ENCODE measurements around the gene ARMC5. TPM values are rescaled to one million over a fixed set of nuclear protein-coding genes. Genes with fewer than 3 reads are reported as not detected.

Gene ARMC5
- total and polyA plus RNA-seq, 9 of the 15 experiments (the other 6 are each of a cell fraction or from before 2014, with no cell fraction given), result 0.11 to 13.5 (median 2.1) TPM

GRCh38 chr16:31459687-31460581 is 633 bp downstream of the ARMC5 start (continued):
- TF ChIP-seq VEZF1 (CRISPR knock-in tag; IDR thresholded peaks at IDR 0.05) (peak; percentile 10), ZNF347 (CRISPR knock-in tag; IDR thresholded peaks at IDR 0.05; ENCODE audit: low read depth) (no peak), ZNF639 (CRISPR knock-in tag; conservative IDR thresholded peaks at IDR 0.05 in 1 of 2, IDR thresholded peaks at IDR 0.05 in 1 of 2) (peak in 1 of 2 experiments; percentile 60; a peak in 1 of 4 replicates), RBBP5 (IDR thresholded peaks at IDR 0.05; ENCODE audit: borderline replicate concordance, insufficient read depth, low read length, poor library complexity, severe bottlenecking) (peak; percentile 10), CHAMP1 (IDR thresholded peaks at IDR 0.05) (no peak), MCM2 (IDR thresholded peaks at IDR 0.05; ENCODE audit: low read depth) (no peak), ATF7 (IDR thresholded peaks at IDR 0.05) (peak; percentile 72), ZNF445 (CRISPR knock-in tag; IDR thresholded peaks at IDR 0.05; ENCODE audit: low read depth) (no peak), NCOA1 (IDR thresholded peaks at IDR 0.05; ENCODE audit: low read depth) (no peak), FIP1L1 (IDR thresholded peaks at IDR 0.05; ENCODE audit: low read depth, low read length, poor library complexity, severe bottlenecking) (no peak), E2F3 (CRISPR knock-in tag; IDR thresholded peaks at IDR 0.05) (no peak), SP1 (CRISPR knock-in tag; IDR thresholded peaks at IDR 0.05) (peak; percentile 73), HDAC1 (IDR thresholded peaks at IDR 0.05) (peak in 1 of 2 experiments; percentile 21; a peak in 1 of 4 replicates), SMARCB1 (IDR thresholded peaks at IDR 0.05; ENCODE audit: insufficient read length, low read depth) (no peak), FOS (IDR thresholded peaks at IDR 0.05; ENCODE audit: extremely low read depth, insufficient read length) (no peak), PML (IDR thresholded peaks at IDR 0.05; ENCODE audit: low read length) (0 out of 2 replicates have a peak, but pooled peaks have one; percentile 4), TFAM (CRISPR knock-in tag; conservative IDR thresholded peaks at IDR 0.05) (no peak)
- TF ChIP-seq, protein P1, sequence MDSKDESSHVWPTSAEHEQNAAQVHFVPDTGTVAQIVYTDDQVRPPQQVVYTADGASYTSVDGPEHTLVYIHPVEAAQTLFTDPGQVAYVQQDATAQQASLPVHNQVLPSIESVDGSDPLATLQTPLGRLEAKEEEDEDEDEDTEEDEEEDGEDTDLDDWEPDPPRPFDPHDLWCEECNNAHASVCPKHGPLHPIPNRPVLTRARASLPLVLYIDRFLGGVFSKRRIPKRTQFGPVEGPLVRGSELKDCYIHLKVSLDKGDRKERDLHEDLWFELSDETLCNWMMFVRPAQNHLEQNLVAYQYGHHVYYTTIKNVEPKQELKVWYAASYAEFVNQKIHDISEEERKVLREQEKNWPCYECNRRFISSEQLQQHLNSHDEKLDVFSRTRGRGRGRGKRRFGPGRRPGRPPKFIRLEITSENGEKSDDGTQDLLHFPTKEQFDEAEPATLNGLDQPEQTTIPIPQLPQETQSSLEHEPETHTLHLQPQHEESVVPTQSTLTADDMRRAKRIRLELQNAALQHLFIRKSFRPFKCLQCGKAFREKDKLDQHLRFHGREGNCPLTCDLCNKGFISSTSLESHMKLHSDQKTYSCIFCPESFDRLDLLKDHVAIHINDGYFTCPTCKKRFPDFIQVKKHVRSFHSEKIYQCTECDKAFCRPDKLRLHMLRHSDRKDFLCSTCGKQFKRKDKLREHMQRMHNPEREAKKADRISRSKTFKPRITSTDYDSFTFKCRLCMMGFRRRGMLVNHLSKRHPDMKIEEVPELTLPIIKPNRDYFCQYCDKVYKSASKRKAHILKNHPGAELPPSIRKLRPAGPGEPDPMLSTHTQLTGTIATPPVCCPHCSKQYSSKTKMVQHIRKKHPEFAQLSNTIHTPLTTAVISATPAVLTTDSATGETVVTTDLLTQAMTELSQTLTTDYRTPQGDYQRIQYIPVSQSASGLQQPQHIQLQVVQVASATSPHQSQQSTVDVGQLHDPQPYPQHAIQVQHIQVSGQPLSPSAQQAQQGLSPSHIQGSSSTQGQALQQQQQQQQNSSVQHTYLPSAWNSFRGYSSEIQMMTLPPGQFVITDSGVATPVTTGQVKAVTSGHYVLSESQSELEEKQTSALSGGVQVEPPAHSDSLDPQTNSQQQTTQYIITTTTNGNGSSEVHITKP (IDR thresholded peaks at IDR 0.05; ENCODE audit: partially characterized antibody), result peak; percentile 33
